KMS-11 (cell line): ENCODE measurements around the gene OLFML1.

Source experiments
- H2AFZ ChIP-seq: fragments of 200-600 bp; sonication (generic); 2 replicates; pipeline ENCODE4 v1.6.1; 2016; ENCODE audit warnings: antibody characterized with exemption, mixed run types, low read depth
- H3K27ac ChIP-seq: fragments of 200-600 bp; sonication (generic); 2 replicates; pipeline ENCODE4 v1.6.1; 2016; ENCODE audit warnings: mild to moderate bottlenecking, mixed run types
- H3K27me3 ChIP-seq: fragments of 200-600 bp; sonication (generic); 2 replicates; pipeline ENCODE4 v1.6.1; 2017; ENCODE audit warnings: mild to moderate bottlenecking, low read depth, mixed run types, moderate library complexity; ENCODE audit not compliant: insufficient read depth
- H3K36me3 ChIP-seq: fragments of 200-600 bp; sonication (generic); 2 replicates; pipeline ENCODE4 v1.6.1; 2017; ENCODE audit warnings: mild to moderate bottlenecking, mixed run types; ENCODE audit not compliant: insufficient read depth
- H3K4me1 ChIP-seq: fragments of 200-600 bp; sonication (generic); 2 replicates; pipeline ENCODE4 v1.6.1; 2016; ENCODE audit warnings: mild to moderate bottlenecking, low read depth, mixed run types; ENCODE audit not compliant: poor library complexity, severe bottlenecking
- H3K4me2 ChIP-seq: fragments of 200-600 bp; sonication (generic); 2 replicates; pipeline ENCODE4 v1.7.0; 2016; ENCODE audit warnings: mild to moderate bottlenecking, mixed run types
- H3K4me3 ChIP-seq: fragments of 200-600 bp; sonication (generic); IDR thresholded peaks from 2 replicates; pipeline ENCODE4 v1.6.1; 2017; ENCODE audit warnings: low read depth, low read length, mixed read lengths; ENCODE audit not compliant: insufficient read depth
- H3K79me2 ChIP-seq: fragments of 200-600 bp; sonication (generic); 2 replicates; pipeline ENCODE4 v1.6.1; 2016; ENCODE audit warnings: low read depth, mixed run types; ENCODE audit not compliant: insufficient read depth
- H3K9ac ChIP-seq: fragments of 200-600 bp; sonication (generic); 2 replicates; pipeline ENCODE4 v1.6.1; 2016; ENCODE audit warnings: mild to moderate bottlenecking, mixed run types
- H4K20me1 ChIP-seq: fragments of 200-600 bp; sonication (generic); 2 replicates; pipeline ENCODE4 v1.6.1; 2016; ENCODE audit warnings: mild to moderate bottlenecking, mixed run types; ENCODE audit not compliant: insufficient read depth
- CTCF ChIP-seq: fragments of 200-600 bp; sonication (generic); conservative IDR thresholded peaks from 2 replicates; pipeline ENCODE4 v1.6.1; 2017; ENCODE audit warnings: low read depth, mild to moderate bottlenecking, antibody characterized with exemption, low read length, moderate library complexity, mixed read lengths

Gene OLFML1

GRCh38 chr11:7518811-7519562 is 33.7 kb downstream of the OLFML1 start:
- H3K4me2 ChIP-seq, result no peak overlapping the region
- H3K4me1 ChIP-seq, result peaks cover 24% of the 10 kb centered on the region
- no peak overlapping the region for H3K9ac ChIP-seq
- no peaks in the 10 kb centered on the region; the same call in 1 of the 2 replicates for H3K79me2 ChIP-seq
- H3K4me3 ChIP-seq, result no peak overlapping the region
- no peak for TF ChIP-seq CTCF
- no peaks in the 10 kb centered on the region for H3K27me3 ChIP-seq
- H3K27ac ChIP-seq, result no peak overlapping the region
- no peaks in the 10 kb centered on the region for H4K20me1 ChIP-seq
- no peaks in the 10 kb centered on the region for H3K36me3 ChIP-seq
- H2AFZ ChIP-seq, result no peak overlapping the region

- H2AFZ ChIP-seq, result no peak overlapping the region
- no peaks in the 10 kb centered on the region for H3K27me3 ChIP-seq
- H3K4me2 ChIP-seq, result 0 out of 2 replicates have a peak overlapping the region, but pooled peaks have one; percentile 2
- H3K9ac ChIP-seq, result no peak overlapping the region
- no peak overlapping the region for H3K27ac ChIP-seq
- H3K79me2 ChIP-seq, result no peaks in the 10 kb centered on the region
- no peak overlapping the region for H3K4me3 ChIP-seq
- H4K20me1 ChIP-seq, result no peaks in the 10 kb centered on the region
- no peak for TF ChIP-seq CTCF
- no peaks in the 10 kb centered on the region for H3K36me3 ChIP-seq
- peaks cover 17% of the 10 kb centered on the region for H3K4me1 ChIP-seq
These were observed 35.0 kb downstream of the OLFML1 start for GRCh38 chr11:7520011-7520942.

- H3K9ac ChIP-seq, result no peak overlapping the region
- no peaks in the 10 kb centered on the region for H3K36me3 ChIP-seq
- TF ChIP-seq CTCF, result no peak
- H4K20me1 ChIP-seq, result no peaks in the 10 kb centered on the region
- H3K4me2 ChIP-seq, result 0 out of 2 replicates have a peak overlapping the region, but pooled peaks have one; percentile 2
- H3K27me3 ChIP-seq, result no peaks in the 10 kb centered on the region
- no peaks in the 10 kb centered on the region for H3K79me2 ChIP-seq
- H3K27ac ChIP-seq, result no peak overlapping the region
- H2AFZ ChIP-seq, result no peak overlapping the region
- H3K4me3 ChIP-seq, result no peak overlapping the region
- peaks cover 17% of the 10 kb centered on the region for H3K4me1 ChIP-seq
These were observed 35.7 kb downstream of the OLFML1 start for GRCh38 chr11:7520981-7521487.

- Histone ChIP-seq H3K4me2 (no peak overlapping the region), H3K9ac (no peak overlapping the region), H3K79me2 (no peaks in the 10 kb centered on the region), H3K27ac (no peak overlapping the region), H3K36me3 (no peaks in the 10 kb centered on the region), H2AFZ (no peak overlapping the region), H3K27me3 (no peaks in the 10 kb centered on the region), H3K4me3 (no peak overlapping the region), H4K20me1 (no peaks in the 10 kb centered on the region), H3K4me1 (peaks cover 22% of the 10 kb centered on the region)
- no peak for TF ChIP-seq CTCF
These were observed 36.8 kb downstream of the OLFML1 start for GRCh38 chr11:7522121-7522520.
